Esophagus muscularis mucosa (tissue), 4 donors: ENCODE results near the gene ERCC1. TPM values are rescaled to one million over a fixed set of nuclear protein-coding genes. Genes with fewer than 3 reads are reported as not detected.

ENCODE experiments used
- DNase-seq: peaks from one replicate; pipeline ENCODE4 v3.0.0-alpha.2; 2017; ENCODE audit errors: extremely low spot score
- H3K27ac ChIP-seq, 4 donors: fragments of 200-600 bp; sonication (generic); replicated peaks in 1 of 4; 1 replicate in 3 of 4; 2 replicates in 1 of 4; pipeline ENCODE4 v1.5.1; 2016 to 2019; ENCODE audit warnings: mild to moderate bottlenecking in 1 of 4
- H3K27me3 ChIP-seq, 4 donors: fragments of 200-600 bp; sonication (generic); one replicate each; pipeline versions ENCODE4 v1.5.1 to v1.6.0; 2016 to 2019
- H3K36me3 ChIP-seq, 4 donors: fragments of 200-600 bp; sonication (generic); one replicate each; pipeline ENCODE4 v1.5.1; 2016 to 2019
- H3K4me1 ChIP-seq, 4 donors: fragments of 200-600 bp; sonication (generic); one replicate each; pipeline ENCODE4 v1.5.1; 2016 to 2019
- H3K4me3 ChIP-seq, 4 donors: fragments of 200-600 bp; sonication (generic); 1 replicate in 2 of 4; 2 replicates in 2 of 4; pipeline ENCODE4 v1.5.1; 2016 to 2019; ENCODE audit warnings: mild to moderate bottlenecking in 4 of 4, moderate library complexity in 1 of 4
- H3K9me3 ChIP-seq, 4 donors: fragments of 200-600 bp; sonication (generic); 1 replicate in 3 of 4; 2 replicates in 1 of 4; pipeline ENCODE4 v1.5.1; 2016 to 2019
- EP300 ChIP-seq: sonication (generic); formaldehyde crosslinking; IDR thresholded peaks from one replicate; pipeline ENCODE4 v1.6.1; 2017; ENCODE audit warnings: antibody characterized with exemption
- POLR2A ChIP-seq: fragments of 450-650 bp; IDR thresholded peaks from one replicate; pipeline ENCODE4 v1.6.1; 2017; ENCODE audit warnings: antibody characterized with exemption, moderate library complexity, mild to moderate bottlenecking, low read depth
- POLR2AphosphoS5 ChIP-seq, 2 donors: sonication (generic); formaldehyde crosslinking; IDR thresholded peaks; one replicate each; pipeline ENCODE4 v1.6.1; 2017; ENCODE audit warnings: antibody characterized with exemption in 2 of 2
- WGBS: methylation state at CpG from one replicate; pipeline ENCODE4 v1.1.5; 2018; 5-methylcytosine and 5-hydroxymethylcytosine counted together
- intact Hi-C: fragments of 100-400 bp; cut with DNase I; formaldehyde crosslinking; loops from one replicate; pipeline ENCODE4 v1.15.1; 2023
- total RNA-seq, 4 donors: library from RNA; depleted of rRNA; stranded (reverse); fragments of >200 nt; gene quantifications; one replicate each; pipeline versions ENCODE4 v1.1.0 to v1.2.1, GENCODE V29; 2016
- TF ChIP-seq, protein P1 (sequence below), 3 experiments: fragments of 200-600 bp in 2 of 3; fragments of 450-650 bp in 1 of 3; sonication (generic) in 2 of 3; IDR thresholded peaks; one replicate each; pipeline ENCODE4 v1.5.1; 2017 to 2019; ENCODE audit warnings: antibody characterized with exemption in 3 of 3, mild to moderate bottlenecking in 2 of 3, moderate library complexity in 1 of 3

The ERCC1 gene
- total RNA-seq, 4 donors from 2014 or later = 62.8 to 102 (median 69.3) TPM

DNA sequence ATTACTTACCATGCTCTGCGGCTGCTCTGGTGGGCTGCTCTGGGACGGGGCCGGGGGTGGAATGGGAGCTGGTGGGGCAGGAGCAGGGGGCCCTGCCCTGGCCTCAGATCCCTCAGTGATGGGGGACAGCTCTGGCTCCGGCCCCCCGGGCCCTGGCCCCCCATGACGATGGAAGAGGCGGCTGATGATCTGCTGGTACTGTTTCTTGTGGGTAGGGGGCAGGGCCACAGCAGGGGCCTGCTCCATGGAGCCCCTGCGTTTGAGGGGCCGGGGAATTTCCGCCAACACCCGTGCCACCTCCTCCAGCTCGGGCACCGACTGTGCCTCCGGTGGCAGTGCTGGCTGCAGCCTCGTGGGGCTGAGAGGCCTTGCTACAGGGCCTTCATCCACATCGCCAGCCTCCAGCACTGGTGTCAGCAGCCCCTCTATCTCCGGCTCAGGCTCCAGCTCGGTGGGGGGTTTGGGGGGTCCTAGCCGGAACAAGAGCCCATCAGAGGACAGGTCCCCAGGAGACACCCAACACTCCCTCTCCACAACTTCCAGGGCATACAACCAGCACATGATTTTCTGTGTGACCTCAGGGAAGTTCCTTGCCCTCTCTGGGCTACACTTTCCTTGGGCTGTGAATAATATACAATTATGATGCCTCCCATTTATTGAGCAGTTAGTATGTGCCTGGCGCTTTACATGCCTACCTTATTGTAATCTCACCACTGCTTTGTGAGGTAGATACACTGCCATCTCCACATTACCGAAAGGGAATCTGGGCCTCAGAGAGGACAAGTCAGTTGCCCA is 31.6 kb downstream of the ERCC1 start:
- Histone ChIP-seq H3K4me3 (no peak overlapping the region), H3K27me3 (peaks cover 0 to 28% (median under 1%) of the 10 kb centered on the region in 4 donors), H3K36me3 (peaks cover 0 to 49% (median 15%) of the 10 kb centered on the region in 4 donors), H3K9me3 (no peaks in the 10 kb centered on the region), H3K27ac (no peak overlapping the region), H3K4me1 (no peaks in the 10 kb centered on the region)
- 92% methylated on average over 10 of the region's 21 CpGs for WGBS
- TF ChIP-seq POLR2A = no peak
- TF ChIP-seq EP300 = no peak
- TF ChIP-seq, protein P1, sequence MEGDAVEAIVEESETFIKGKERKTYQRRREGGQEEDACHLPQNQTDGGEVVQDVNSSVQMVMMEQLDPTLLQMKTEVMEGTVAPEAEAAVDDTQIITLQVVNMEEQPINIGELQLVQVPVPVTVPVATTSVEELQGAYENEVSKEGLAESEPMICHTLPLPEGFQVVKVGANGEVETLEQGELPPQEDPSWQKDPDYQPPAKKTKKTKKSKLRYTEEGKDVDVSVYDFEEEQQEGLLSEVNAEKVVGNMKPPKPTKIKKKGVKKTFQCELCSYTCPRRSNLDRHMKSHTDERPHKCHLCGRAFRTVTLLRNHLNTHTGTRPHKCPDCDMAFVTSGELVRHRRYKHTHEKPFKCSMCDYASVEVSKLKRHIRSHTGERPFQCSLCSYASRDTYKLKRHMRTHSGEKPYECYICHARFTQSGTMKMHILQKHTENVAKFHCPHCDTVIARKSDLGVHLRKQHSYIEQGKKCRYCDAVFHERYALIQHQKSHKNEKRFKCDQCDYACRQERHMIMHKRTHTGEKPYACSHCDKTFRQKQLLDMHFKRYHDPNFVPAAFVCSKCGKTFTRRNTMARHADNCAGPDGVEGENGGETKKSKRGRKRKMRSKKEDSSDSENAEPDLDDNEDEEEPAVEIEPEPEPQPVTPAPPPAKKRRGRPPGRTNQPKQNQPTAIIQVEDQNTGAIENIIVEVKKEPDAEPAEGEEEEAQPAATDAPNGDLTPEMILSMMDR (IDR thresholded peaks at IDR 0.05) = no peak
- no peak for TF ChIP-seq POLR2AphosphoS5 (IDR thresholded peaks at IDR 0.05)
- intact Hi-C loops = no loop called here
- no peak for DNase-seq

DNA sequence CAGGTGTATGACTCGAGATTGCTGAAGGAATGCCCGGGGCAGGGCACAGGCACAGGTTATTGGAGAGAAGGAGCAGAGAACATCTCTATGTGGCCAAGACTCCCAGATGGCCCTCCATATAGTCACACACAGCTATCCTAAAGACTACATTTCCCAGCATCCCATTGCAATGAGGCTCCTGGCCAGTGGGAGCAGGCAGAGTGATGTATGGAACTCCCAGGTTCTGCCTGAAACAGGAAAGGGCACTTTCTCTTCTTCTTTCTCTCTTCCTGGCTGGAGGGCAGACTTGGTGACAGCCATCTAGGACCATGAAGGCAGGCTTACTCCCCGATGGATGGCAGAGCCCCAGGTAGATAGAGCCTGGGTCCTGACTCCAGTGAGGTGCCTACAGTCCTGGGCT is 32.4 kb downstream of the ERCC1 start:
- 65% methylated on average over 3 of the region's 3 CpGs for WGBS
- H3K27ac ChIP-seq = no peak overlapping the region
- TF ChIP-seq POLR2A (no peak), EP300 (no peak), POLR2AphosphoS5 (IDR thresholded peaks at IDR 0.05) (no peak)
- TF ChIP-seq, protein P1 (IDR thresholded peaks at IDR 0.05) = no peak
- H3K9me3 ChIP-seq = no peaks in the 10 kb centered on the region
- no peak overlapping the region for H3K4me3 ChIP-seq
- DNase-seq = no peak
- no peaks in the 10 kb centered on the region for H3K4me1 ChIP-seq
- peaks cover 0 to 43% (median 10%) of the 10 kb centered on the region in 4 donors for H3K36me3 ChIP-seq
- H3K27me3 ChIP-seq = peaks cover 0 to 28% (median 6%) of the 10 kb centered on the region in 4 donors
- intact Hi-C loops = no loop called here

DNA sequence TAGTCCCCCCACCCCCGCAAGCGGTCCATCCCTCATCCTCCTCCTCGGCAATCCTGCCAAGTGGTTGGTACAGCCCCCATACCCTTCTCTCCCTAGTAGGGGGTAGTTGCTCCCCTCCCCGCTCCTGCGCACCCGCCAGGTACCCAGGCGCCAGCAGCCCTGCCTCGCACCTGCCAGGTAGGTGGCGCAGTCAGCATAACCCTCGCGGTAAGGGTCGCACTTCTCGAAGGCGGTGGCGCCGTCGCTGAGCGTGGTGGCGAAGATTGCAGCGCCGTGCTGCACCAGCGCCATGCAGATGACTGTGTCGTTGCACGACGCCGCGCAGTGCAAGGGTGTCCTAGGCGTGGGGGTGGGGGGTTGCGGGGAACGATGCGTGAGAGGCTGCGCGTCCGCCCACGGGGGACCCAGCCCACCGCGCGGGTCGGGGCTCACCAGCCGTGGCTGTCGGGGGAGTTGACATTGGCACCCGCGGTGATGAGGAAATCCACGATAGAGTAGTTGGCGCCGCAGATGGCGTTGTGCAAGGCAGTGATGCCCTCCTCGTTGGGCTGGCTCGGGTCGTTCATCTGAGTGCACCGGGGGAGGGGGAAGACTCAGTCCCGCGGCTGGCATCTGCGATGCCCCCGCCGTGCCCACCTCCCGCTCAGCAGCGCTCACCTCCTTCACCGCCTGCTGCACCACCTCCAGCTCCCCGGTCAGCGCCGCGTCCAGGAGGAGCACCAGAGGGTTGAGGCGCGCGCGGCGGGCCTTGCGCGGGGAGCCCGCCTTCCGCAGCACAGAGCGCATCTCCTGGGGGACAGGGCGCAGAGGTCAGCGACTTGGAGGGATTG is 38.1 kb downstream of the ERCC1 start:
- intact Hi-C loops = no loop called here
- no peak for TF ChIP-seq POLR2AphosphoS5 (IDR thresholded peaks at IDR 0.05)
- TF ChIP-seq, protein P1 (IDR thresholded peaks at IDR 0.05) = no peak
- no peak for TF ChIP-seq POLR2A
- TF ChIP-seq EP300 = no peak
- peaks cover 0 to 43% (median 22%) of the 10 kb centered on the region in 4 donors for H3K27me3 ChIP-seq
- H3K36me3 ChIP-seq = peaks cover 0 to 35% (median 0%) of the 10 kb centered on the region in 4 donors
- no peaks in the 10 kb centered on the region for H3K9me3 ChIP-seq
- peaks cover 8 to 13% (median 11%) of the 10 kb centered on the region in 4 donors for H3K4me1 ChIP-seq
- no peak overlapping the region for H3K27ac ChIP-seq
- DNase-seq = no peak
- 12% methylated on average over 12 of the region's 75 CpGs for WGBS
- no peak overlapping the region for H3K4me3 ChIP-seq

DNA sequence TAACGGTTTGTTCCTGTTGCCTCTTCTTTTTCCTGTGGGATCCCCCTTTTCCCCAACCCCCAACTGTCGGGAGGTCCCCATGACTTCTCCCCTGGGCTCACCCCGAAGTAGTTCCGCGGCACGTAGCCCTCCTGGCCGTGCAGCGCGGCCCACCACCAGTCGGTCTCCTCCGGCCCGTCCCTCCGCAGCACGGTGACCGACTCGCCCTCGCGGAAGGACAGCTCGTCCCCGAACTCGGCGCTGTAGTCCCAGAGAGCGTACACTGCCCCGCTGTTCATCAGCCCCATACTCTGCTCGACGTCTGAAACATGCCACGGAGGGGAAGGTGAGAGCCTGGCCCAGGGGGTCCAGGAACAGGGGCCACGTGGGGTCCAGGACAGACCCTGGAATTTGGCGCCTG is 41.3 kb downstream of the ERCC1 start:
- TF ChIP-seq, protein P1 (IDR thresholded peaks at IDR 0.05) = no peak
- TF ChIP-seq POLR2AphosphoS5 (IDR thresholded peaks at IDR 0.05) = no peak
- TF ChIP-seq EP300 = no peak
- no peak for TF ChIP-seq POLR2A
- Histone ChIP-seq H3K4me1 (peaks cover 8 to 13% (median 11%) of the 10 kb centered on the region in 4 donors), H3K27me3 (peaks cover 0 to 37% (median 22%) of the 10 kb centered on the region in 4 donors), H3K9me3 (no peaks in the 10 kb centered on the region), H3K36me3 (peaks cover 0 to 37% (median 0%) of the 10 kb centered on the region in 4 donors), H3K27ac (no peak overlapping the region), H3K4me3 (no peak overlapping the region)
- intact Hi-C loops = no loop called here
- WGBS = 87% methylated on average over 29 of the region's 29 CpGs
- no peak for DNase-seq
